ENCODE measurements around the gene CDO1. TPM values are rescaled to one million over a fixed set of nuclear protein-coding genes. Genes with fewer than 3 reads are reported as not detected.

CDO1 gene
- total RNA-seq, 1 experiment from 2014 or later, result 0.17 TPM

DNA sequence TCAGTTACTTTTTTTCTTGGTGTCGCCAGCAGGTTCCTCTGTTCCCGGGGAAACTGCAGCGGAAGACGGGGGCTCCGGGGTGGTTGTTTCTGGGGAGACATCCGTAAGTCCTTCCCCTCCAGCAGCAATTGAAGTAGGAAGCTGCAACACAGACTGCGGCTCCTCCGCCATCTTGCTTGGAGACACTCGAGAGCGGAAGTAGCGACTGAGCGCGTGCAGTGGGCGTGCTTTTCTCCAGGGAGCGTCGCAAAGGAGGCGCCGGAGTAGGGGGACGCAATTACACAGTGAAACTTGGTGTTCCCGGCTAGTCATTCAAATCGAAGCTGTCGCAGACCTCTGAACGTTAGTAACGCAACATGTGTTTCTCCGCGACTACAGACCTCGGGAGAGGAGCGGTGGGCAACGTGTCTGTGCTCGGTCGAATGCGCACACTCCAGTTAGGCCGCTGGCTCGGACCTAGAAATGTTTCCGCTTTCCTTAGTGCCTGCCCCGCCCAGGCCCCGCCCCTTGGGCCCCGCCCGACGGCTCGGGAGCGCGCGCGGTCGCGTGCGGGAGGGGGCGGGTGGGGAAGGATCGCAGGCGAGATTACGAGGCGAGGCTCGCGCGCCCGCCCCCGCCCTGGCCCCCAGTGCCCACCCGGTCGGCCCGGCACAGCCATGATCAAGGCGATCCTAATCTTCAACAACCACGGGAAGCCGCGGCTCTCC lies 25.1 kb upstream of the CDO1 start, which contains the start of the genes AP3S1 and ATG12:
Gene AP3S1 (plus strand): TSS at position 554 of the 707 bp plus-strand sequence. CDS start 103 bp downstream, at position 657.
Gene ATG12 (minus strand): TSS at position 184 of the 707 bp plus-strand sequence. CDS start 13 bp downstream, at position 171.
- CTCF ChIA-PET, result interaction anchor here (1.7 kb wide), 1 partner anchor 207 kb away, joined by 5 read pairs; no protein-coding TSS in a partner anchor
- intact Hi-C loops (cut with micrococcal nuclease), result loop anchor here (1.0 to 2.0 kb wide), 3 partner anchors 89 to 215 kb away; partner anchors contain the start of genes ARL14EPL and TMED7
- Histone ChIP-seq H4K20me1 (ENCODE audit: insufficient read depth) (peaks cover 6% of the 10 kb centered on the region; the same call in 1 of the 2 replicates), H3K27me3 (ENCODE audit: insufficient read depth, low read length) (no peaks in the 10 kb centered on the region), H3K4me2 (ENCODE audit: low read length) (peak within 1 kb of the TSS; percentile 91), H3K9me2 (ENCODE audit: insufficient read depth) (no peaks in the 10 kb centered on the region), H3K27ac (ENCODE audit: low read depth, low read length) (peak within 1 kb of the TSS; percentile 96), H2AFZ (ENCODE audit: low read depth, low read length, poor library complexity, severe bottlenecking) (no peak within 1 kb of the TSS), H3K9me3 (ENCODE audit: control insufficient read depth in 1 of 2, insufficient read depth in 1 of 2, low read depth in 1 of 2, low read length in 2 of 2) (no peaks in the 10 kb centered on the region), H3K4me3 (replicated peaks in 1 of 2; ENCODE audit: low read depth in 1 of 2, low read length in 2 of 2) (peak within 1 kb of the TSS; percentile 83 to 87), H3K36me3 (ENCODE audit: control insufficient read depth in 1 of 2, insufficient read depth in 2 of 2, low read length in 2 of 2) (peaks cover 17 to 26% of the 10 kb centered on the region in 2 experiments), H3K79me2 (ENCODE audit: insufficient read depth, low read length) (peaks cover 96% of the 10 kb centered on the region), H3K9ac (ENCODE audit: low read length) (peak within 1 kb of the TSS; percentile 82), H3K4me1 (ENCODE audit: control insufficient read depth in 1 of 2, insufficient read depth in 2 of 2, low read length in 2 of 2) (peaks cover 33 to 66% of the 10 kb centered on the region in 2 experiments)
- RAD21 ChIA-PET (ENCODE audit: low non-redundant PET in 1 of 2, low total read pairs in 2 of 2, uncharacterized antibody in 2 of 2, unreplicated experiment in 2 of 2), result no interaction called here
- BruUV-seq (replicated peaks), result no TSS peak
- POLR2A ChIA-PET, result interaction anchor here (1.1 kb wide), 1 partner anchor 191 kb away, joined by 3 read pairs; no protein-coding TSS in a partner anchor
- TF ChIP-seq JUND (IDR thresholded peaks at IDR 0.05), result no peak
- TF ChIP-seq, protein P1, sequence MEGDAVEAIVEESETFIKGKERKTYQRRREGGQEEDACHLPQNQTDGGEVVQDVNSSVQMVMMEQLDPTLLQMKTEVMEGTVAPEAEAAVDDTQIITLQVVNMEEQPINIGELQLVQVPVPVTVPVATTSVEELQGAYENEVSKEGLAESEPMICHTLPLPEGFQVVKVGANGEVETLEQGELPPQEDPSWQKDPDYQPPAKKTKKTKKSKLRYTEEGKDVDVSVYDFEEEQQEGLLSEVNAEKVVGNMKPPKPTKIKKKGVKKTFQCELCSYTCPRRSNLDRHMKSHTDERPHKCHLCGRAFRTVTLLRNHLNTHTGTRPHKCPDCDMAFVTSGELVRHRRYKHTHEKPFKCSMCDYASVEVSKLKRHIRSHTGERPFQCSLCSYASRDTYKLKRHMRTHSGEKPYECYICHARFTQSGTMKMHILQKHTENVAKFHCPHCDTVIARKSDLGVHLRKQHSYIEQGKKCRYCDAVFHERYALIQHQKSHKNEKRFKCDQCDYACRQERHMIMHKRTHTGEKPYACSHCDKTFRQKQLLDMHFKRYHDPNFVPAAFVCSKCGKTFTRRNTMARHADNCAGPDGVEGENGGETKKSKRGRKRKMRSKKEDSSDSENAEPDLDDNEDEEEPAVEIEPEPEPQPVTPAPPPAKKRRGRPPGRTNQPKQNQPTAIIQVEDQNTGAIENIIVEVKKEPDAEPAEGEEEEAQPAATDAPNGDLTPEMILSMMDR (IDR thresholded peaks at IDR 0.05 in 2 of 3, conservative IDR thresholded peaks at IDR 0.05 in 1 of 3; ENCODE audit: borderline replicate concordance in 1 of 3, insufficient read depth in 1 of 3, low read depth in 2 of 3, low read length in 2 of 3), result no peak
- TF ChIP-seq SIN3A (IDR thresholded peaks at IDR 0.05; ENCODE audit: low read depth), result no peak
- no peak for TF ChIP-seq ZNF274 (IDR thresholded peaks at IDR 0.05; ENCODE audit: low read depth, low read length)
- TF ChIP-seq, protein P2, sequence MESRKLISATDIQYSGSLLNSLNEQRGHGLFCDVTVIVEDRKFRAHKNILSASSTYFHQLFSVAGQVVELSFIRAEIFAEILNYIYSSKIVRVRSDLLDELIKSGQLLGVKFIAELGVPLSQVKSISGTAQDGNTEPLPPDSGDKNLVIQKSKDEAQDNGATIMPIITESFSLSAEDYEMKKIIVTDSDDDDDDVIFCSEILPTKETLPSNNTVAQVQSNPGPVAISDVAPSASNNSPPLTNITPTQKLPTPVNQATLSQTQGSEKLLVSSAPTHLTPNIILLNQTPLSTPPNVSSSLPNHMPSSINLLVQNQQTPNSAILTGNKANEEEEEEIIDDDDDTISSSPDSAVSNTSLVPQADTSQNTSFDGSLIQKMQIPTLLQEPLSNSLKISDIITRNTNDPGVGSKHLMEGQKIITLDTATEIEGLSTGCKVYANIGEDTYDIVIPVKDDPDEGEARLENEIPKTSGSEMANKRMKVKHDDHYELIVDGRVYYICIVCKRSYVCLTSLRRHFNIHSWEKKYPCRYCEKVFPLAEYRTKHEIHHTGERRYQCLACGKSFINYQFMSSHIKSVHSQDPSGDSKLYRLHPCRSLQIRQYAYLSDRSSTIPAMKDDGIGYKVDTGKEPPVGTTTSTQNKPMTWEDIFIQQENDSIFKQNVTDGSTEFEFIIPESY (IDR thresholded peaks at IDR 0.05; ENCODE audit: extremely low read depth, insufficient replicate concordance, low read length), result no peak
- TF ChIP-seq YY1 (IDR thresholded peaks at IDR 0.05; ENCODE audit: extremely low read depth, insufficient replicate concordance, low read depth, low read length), result peak; percentile 98
- TF ChIP-seq RAD21 (IDR thresholded peaks at IDR 0.05; ENCODE audit: low read depth), result no peak
- TF ChIP-seq EZH2 (IDR thresholded peaks at IDR 0.05), result no peak
- no peak for TF ChIP-seq SP1 (IDR thresholded peaks at IDR 0.05; ENCODE audit: low read depth)
- peak; percentile 91 for TF ChIP-seq POLR2AphosphoS5 (IDR thresholded peaks at IDR 0.05; ENCODE audit: low read depth, low read length)
- TF ChIP-seq POLR2A (IDR thresholded peaks at IDR 0.05; ENCODE audit: borderline replicate concordance, extremely low read depth, insufficient read depth, insufficient read length), result peak; percentile 58
- TF ChIP-seq CEBPB (IDR thresholded peaks at IDR 0.05; ENCODE audit: low read depth), result no peak
- no peak for TF ChIP-seq TCF7L2 (IDR thresholded peaks at IDR 0.05; ENCODE audit: borderline replicate concordance, extremely low read depth, insufficient read depth, insufficient read length)
- TF ChIP-seq, protein P3, sequence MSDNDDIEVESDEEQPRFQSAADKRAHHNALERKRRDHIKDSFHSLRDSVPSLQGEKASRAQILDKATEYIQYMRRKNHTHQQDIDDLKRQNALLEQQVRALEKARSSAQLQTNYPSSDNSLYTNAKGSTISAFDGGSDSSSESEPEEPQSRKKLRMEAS (IDR thresholded peaks at IDR 0.05), result no peak
- no peak for TF ChIP-seq SRF (IDR thresholded peaks at IDR 0.05; ENCODE audit: low read depth)
- TF ChIP-seq, protein P4, sequence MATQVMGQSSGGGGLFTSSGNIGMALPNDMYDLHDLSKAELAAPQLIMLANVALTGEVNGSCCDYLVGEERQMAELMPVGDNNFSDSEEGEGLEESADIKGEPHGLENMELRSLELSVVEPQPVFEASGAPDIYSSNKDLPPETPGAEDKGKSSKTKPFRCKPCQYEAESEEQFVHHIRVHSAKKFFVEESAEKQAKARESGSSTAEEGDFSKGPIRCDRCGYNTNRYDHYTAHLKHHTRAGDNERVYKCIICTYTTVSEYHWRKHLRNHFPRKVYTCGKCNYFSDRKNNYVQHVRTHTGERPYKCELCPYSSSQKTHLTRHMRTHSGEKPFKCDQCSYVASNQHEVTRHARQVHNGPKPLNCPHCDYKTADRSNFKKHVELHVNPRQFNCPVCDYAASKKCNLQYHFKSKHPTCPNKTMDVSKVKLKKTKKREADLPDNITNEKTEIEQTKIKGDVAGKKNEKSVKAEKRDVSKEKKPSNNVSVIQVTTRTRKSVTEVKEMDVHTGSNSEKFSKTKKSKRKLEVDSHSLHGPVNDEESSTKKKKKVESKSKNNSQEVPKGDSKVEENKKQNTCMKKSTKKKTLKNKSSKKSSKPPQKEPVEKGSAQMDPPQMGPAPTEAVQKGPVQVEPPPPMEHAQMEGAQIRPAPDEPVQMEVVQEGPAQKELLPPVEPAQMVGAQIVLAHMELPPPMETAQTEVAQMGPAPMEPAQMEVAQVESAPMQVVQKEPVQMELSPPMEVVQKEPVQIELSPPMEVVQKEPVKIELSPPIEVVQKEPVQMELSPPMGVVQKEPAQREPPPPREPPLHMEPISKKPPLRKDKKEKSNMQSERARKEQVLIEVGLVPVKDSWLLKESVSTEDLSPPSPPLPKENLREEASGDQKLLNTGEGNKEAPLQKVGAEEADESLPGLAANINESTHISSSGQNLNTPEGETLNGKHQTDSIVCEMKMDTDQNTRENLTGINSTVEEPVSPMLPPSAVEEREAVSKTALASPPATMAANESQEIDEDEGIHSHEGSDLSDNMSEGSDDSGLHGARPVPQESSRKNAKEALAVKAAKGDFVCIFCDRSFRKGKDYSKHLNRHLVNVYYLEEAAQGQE (IDR thresholded peaks at IDR 0.05; ENCODE audit: low read depth), result no peak
- no peak for TF ChIP-seq FOSL1 (IDR thresholded peaks at IDR 0.05; ENCODE audit: low read depth)
- no peak for TF ChIP-seq EZH2phosphoT487 (IDR thresholded peaks at IDR 0.05; ENCODE audit: borderline replicate concordance)
- peak; percentile 68 for TF ChIP-seq ZFX (IDR thresholded peaks at IDR 0.05)
- TF ChIP-seq ELF1 (IDR thresholded peaks at IDR 0.05; ENCODE audit: borderline replicate concordance, low read depth), result no peak
- ATAC-seq (peak; percentile 77), DNase-seq (ENCODE audit: low read depth, low spot score) (peak; percentile 91)
